ENCODE results near the gene CMSS1. TPM values are rescaled to one million over a fixed set of nuclear protein-coding genes. Genes with fewer than 3 reads are reported as not detected.

The CMSS1 gene
- polyA plus RNA-seq, 1 of the 3 experiments (the other 2 are of a cell fraction), result 9.1 TPM

DNA sequence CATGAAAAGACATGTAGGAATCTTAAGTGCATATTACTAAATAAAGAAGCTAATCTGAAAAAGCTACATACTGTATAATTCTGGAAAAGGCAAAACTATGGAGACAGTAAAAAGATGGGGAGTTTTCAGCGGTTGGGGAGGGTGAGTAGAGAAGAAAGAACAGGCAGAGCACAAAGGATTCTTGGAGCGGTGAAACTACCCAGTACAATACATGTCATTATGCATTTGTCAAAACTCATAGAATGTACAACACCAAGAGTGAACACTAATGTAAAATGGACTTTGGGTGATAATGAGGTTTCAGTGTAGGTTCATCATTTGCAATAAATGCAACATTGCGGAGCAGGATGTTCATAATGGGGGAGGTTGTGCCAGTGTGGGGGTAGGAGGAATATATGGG, 45.5 kb upstream of the CMSS1 start:
- peaks cover 0 to 11% of the 10 kb centered on the region in 2 experiments; a peak in 1 of 4 replicates for H3K4me1 ChIP-seq (ENCODE audit: control insufficient read depth in 1 of 2, insufficient read depth in 2 of 2, low read depth in 1 of 2, low read length in 1 of 2)
- H3K79me2 ChIP-seq (ENCODE audit: insufficient read depth), result no peaks in the 10 kb centered on the region
- no peak for TF ChIP-seq FOXM1 (IDR thresholded peaks at IDR 0.05; ENCODE audit: low read depth)
- no peak for TF ChIP-seq GATA2 (CRISPR knock-in tag; IDR thresholded peaks at IDR 0.05)
- TF ChIP-seq RCOR1 (IDR thresholded peaks at IDR 0.05; ENCODE audit: low read length), result no peak
- TF ChIP-seq JUND (IDR thresholded peaks at IDR 0.05), result no peak
- no peak for TF ChIP-seq RXRA (IDR thresholded peaks at IDR 0.05; ENCODE audit: borderline replicate concordance, low read depth)
- TF ChIP-seq, protein P1, sequence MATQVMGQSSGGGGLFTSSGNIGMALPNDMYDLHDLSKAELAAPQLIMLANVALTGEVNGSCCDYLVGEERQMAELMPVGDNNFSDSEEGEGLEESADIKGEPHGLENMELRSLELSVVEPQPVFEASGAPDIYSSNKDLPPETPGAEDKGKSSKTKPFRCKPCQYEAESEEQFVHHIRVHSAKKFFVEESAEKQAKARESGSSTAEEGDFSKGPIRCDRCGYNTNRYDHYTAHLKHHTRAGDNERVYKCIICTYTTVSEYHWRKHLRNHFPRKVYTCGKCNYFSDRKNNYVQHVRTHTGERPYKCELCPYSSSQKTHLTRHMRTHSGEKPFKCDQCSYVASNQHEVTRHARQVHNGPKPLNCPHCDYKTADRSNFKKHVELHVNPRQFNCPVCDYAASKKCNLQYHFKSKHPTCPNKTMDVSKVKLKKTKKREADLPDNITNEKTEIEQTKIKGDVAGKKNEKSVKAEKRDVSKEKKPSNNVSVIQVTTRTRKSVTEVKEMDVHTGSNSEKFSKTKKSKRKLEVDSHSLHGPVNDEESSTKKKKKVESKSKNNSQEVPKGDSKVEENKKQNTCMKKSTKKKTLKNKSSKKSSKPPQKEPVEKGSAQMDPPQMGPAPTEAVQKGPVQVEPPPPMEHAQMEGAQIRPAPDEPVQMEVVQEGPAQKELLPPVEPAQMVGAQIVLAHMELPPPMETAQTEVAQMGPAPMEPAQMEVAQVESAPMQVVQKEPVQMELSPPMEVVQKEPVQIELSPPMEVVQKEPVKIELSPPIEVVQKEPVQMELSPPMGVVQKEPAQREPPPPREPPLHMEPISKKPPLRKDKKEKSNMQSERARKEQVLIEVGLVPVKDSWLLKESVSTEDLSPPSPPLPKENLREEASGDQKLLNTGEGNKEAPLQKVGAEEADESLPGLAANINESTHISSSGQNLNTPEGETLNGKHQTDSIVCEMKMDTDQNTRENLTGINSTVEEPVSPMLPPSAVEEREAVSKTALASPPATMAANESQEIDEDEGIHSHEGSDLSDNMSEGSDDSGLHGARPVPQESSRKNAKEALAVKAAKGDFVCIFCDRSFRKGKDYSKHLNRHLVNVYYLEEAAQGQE (IDR thresholded peaks at IDR 0.05; ENCODE audit: low read depth, low read length), result no peak
- no peak for TF ChIP-seq NRF1 (IDR thresholded peaks at IDR 0.05; ENCODE audit: low read depth, low read length)
- TF ChIP-seq FOXJ3 (CRISPR knock-in tag; IDR thresholded peaks at IDR 0.05), result no peak
- no peak for TF ChIP-seq YY1 (IDR thresholded peaks at IDR 0.05; ENCODE audit: low read depth)
- no peak for TF ChIP-seq TAF1 (IDR thresholded peaks at IDR 0.05; ENCODE audit: borderline replicate concordance, low read depth, low read length)
- TF ChIP-seq EP300 (IDR thresholded peaks at IDR 0.05; ENCODE audit: borderline replicate concordance in 1 of 2, low read depth in 1 of 2, low read length in 1 of 2), result no peak
- TF ChIP-seq, protein P2, sequence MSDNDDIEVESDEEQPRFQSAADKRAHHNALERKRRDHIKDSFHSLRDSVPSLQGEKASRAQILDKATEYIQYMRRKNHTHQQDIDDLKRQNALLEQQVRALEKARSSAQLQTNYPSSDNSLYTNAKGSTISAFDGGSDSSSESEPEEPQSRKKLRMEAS (IDR thresholded peaks at IDR 0.05; ENCODE audit: low read depth), result no peak
- TF ChIP-seq POLR2AphosphoS5 (IDR thresholded peaks at IDR 0.05; ENCODE audit: low read depth, low read length), result no peak
- TF ChIP-seq, protein P3, sequence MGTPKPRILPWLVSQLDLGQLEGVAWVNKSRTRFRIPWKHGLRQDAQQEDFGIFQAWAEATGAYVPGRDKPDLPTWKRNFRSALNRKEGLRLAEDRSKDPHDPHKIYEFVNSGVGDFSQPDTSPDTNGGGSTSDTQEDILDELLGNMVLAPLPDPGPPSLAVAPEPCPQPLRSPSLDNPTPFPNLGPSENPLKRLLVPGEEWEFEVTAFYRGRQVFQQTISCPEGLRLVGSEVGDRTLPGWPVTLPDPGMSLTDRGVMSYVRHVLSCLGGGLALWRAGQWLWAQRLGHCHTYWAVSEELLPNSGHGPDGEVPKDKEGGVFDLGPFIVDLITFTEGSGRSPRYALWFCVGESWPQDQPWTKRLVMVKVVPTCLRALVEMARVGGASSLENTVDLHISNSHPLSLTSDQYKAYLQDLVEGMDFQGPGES (IDR thresholded peaks at IDR 0.05; ENCODE audit: low read depth, low read length), result no peak
- TF ChIP-seq, protein P4, sequence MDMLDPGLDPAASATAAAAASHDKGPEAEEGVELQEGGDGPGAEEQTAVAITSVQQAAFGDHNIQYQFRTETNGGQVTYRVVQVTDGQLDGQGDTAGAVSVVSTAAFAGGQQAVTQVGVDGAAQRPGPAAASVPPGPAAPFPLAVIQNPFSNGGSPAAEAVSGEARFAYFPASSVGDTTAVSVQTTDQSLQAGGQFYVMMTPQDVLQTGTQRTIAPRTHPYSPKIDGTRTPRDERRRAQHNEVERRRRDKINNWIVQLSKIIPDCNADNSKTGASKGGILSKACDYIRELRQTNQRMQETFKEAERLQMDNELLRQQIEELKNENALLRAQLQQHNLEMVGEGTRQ (IDR thresholded peaks at IDR 0.05; ENCODE audit: borderline replicate concordance, low read depth, low read length), result no peak
- no peak for TF ChIP-seq NFIC (IDR thresholded peaks at IDR 0.05; ENCODE audit: borderline replicate concordance)
- TF ChIP-seq GABPA (IDR thresholded peaks at IDR 0.05; ENCODE audit: low read depth), result no peak
- TF ChIP-seq EZH2phosphoT487 (IDR thresholded peaks at IDR 0.05; ENCODE audit: borderline replicate concordance, low read depth), result no peak
- no peak for TF ChIP-seq SIN3A (IDR thresholded peaks at IDR 0.05; ENCODE audit: borderline replicate concordance, low read depth, low read length)
- TF ChIP-seq ELF1 (IDR thresholded peaks at IDR 0.05), result no peak
- no peak overlapping the region for H3K4me2 ChIP-seq
- H3K27ac ChIP-seq (ENCODE audit: low read depth in 2 of 2, low read length in 1 of 2), result no peak overlapping the region
- H3K9me2 ChIP-seq, result no peaks in the 10 kb centered on the region
- DNase-seq, result no peak
- WGBS (ENCODE audit: low lambda C conversion rate), result 37% methylated on average over 3 of the region's 3 CpGs
- H3K36me3 ChIP-seq (replicated peaks in 1 of 2; ENCODE audit: control insufficient read depth in 1 of 2, insufficient read depth in 2 of 2, low read length in 1 of 2), result no peaks in the 10 kb centered on the region
- H3K9ac ChIP-seq, result no peak overlapping the region
- no peak overlapping the region for H2AFZ ChIP-seq (ENCODE audit: low read depth)
- H3K4me3 ChIP-seq (ENCODE audit: low read depth in 2 of 2, low read length in 1 of 2), result no peak overlapping the region
- peaks cover 4% of the 10 kb centered on the region for H3F3A ChIP-seq (replicated peaks; ENCODE audit: insufficient read depth)
- ChIA-PET CTCF (interaction anchor here (1.1 kb wide), 1 partner anchor 18 kb away, joined by 3 read pairs; no protein-coding TSS in a partner anchor), POLR2A (no interaction called here)
- H3K9me3 ChIP-seq, result no peaks in the 10 kb centered on the region
- no peaks in the 10 kb centered on the region for H4K20me1 ChIP-seq (ENCODE audit: insufficient read depth)
- H3K27me3 ChIP-seq (ENCODE audit: insufficient read depth), result no peaks in the 10 kb centered on the region

Measured in SK-N-SH (cell line).